AG04449 (cell line): ENCODE measurements around the gene TMEM119.

ENCODE experiments used
- CTCF ChIA-PET: fragments of 350-600 bp; formaldehyde crosslinking; extraction: SDS; loops from one replicate; lab custom pipeline; 2021; ENCODE audit warnings: antibody characterized with exemption; lab: Yijun Ruan, JAX
- POLR2A ChIA-PET: fragments of 400-600, 350-600 bp; formaldehyde crosslinking; extraction: SDS; loops from one replicate; lab custom pipeline; 2020; ENCODE audit warnings: antibody characterized with exemption, inconsistent platforms; lab: Yijun Ruan, JAX
- DNase-seq: peaks from one replicate; pipeline ENCODE4 v3.0.0-alpha.2; 2010; ENCODE audit warnings: low read depth, low spot score
- H3K4me3 ChIP-seq: 2 replicates; pipeline ENCODE4 v1.5.1; 2011; ENCODE audit warnings: low read depth, mild to moderate bottlenecking, control low read depth, low read length
- CTCF ChIP-seq: IDR thresholded peaks from one replicate; pipeline ENCODE4 v1.5.1; 2011; ENCODE audit warnings: mild to moderate bottlenecking, moderate library complexity, low read length, control low read depth, inconsistent platforms; ENCODE audit not compliant: insufficient read depth; ENCODE audit errors: missing control alignments

Gene TMEM119

GRCh38 chr12:108572166-108572790 lies 25.6 kb downstream of the TMEM119 start:
- TF ChIP-seq CTCF, result no peak
- ChIA-PET CTCF (interaction anchor here (1.2 to 24.1 kb wide), 5 partner anchors 8 to 520 kb away, joined by 4 to 1115 read pairs (median 13); partner anchors contain the start of genes ALKBH2 and TMEM119), POLR2A (no interaction called here)
- no peak overlapping the region for H3K4me3 ChIP-seq
- no peak for DNase-seq

GRCh38 chr12:108571609-108572165 lies 26.2 kb downstream of the TMEM119 start:
- ChIA-PET POLR2A (no interaction called here), CTCF (interaction anchor here (1.2 to 24.1 kb wide), 12 partner anchors 10 to 523 kb away, joined by 4 to 1115 read pairs (median 10); partner anchors contain the start of genes ALKBH2, ISCU, SART3 and TMEM119)
- no peak overlapping the region for H3K4me3 ChIP-seq
- no peak for DNase-seq
- no peak for TF ChIP-seq CTCF

GRCh38 chr12:108570743-108571608 lies 26.9 kb downstream of the TMEM119 start:
- ChIA-PET POLR2A (interaction anchor here (0.7 kb wide), 1 partner anchor 9 kb away, joined by 3 read pairs; no protein-coding TSS in a partner anchor), CTCF (interaction anchor here (0.6 to 24.1 kb wide), 25 partner anchors 10 to 523 kb away, joined by 3 to 1115 read pairs (median 4); partner anchors contain the start of genes ALKBH2, ISCU, SART3 and TMEM119)
- no peak for DNase-seq
- H3K4me3 ChIP-seq, result no peak overlapping the region
- TF ChIP-seq CTCF, result peak; percentile 37

- POLR2A ChIA-PET, result no interaction called here
- no peak for TF ChIP-seq CTCF
- no peak overlapping the region for H3K4me3 ChIP-seq
- no peak for DNase-seq
- CTCF ChIA-PET, result interaction anchor here (0.9 to 24.1 kb wide), 11 partner anchors 9 to 524 kb away, joined by 3 to 1115 read pairs (median 3); partner anchors contain the start of gene ALKBH2
Measured at GRCh38 chr12:108568338-108569154, 29.3 kb downstream of the TMEM119 start.

- POLR2A ChIA-PET, result no interaction called here
Measured at GRCh38 chr12:108567406-108568337, 30.2 kb downstream of the TMEM119 start.

More at GRCh38 chr12:108567406-108568337, 30.2 kb downstream of the TMEM119 start:
- DNase-seq, result no peak
- no peak overlapping the region for H3K4me3 ChIP-seq
- TF ChIP-seq CTCF, result no peak
- CTCF ChIA-PET, result interaction anchor here (0.9 to 24.1 kb wide), 10 partner anchors 10 to 525 kb away, joined by 3 to 1115 read pairs (median 4); partner anchors contain the start of gene ALKBH2
